H1 (cell line): ENCODE results near the gene LRRC32. TPM values are rescaled to one million over a fixed set of nuclear protein-coding genes. Genes with fewer than 3 reads are reported as not detected.

Experiments used
- CTCF ChIA-PET: fragments of 300-600 bp; sonication (Branson Sonifier 250); formaldehyde crosslinking; loops from one replicate; lab custom pipeline; 2021; ENCODE audit not compliant: partially characterized antibody; lab: Charles Lee
- POLR2A ChIA-PET: fragments of 300-600 bp; sonication (Branson Sonifier 250); formaldehyde crosslinking; loops from one replicate; lab custom pipeline; 2021; ENCODE audit warnings: inconsistent platforms; ENCODE audit not compliant: partially characterized antibody; lab: Charles Lee
- DNase-seq, 2 experiments: peaks; one replicate each; pipeline versions ENCODE4 v3.0.0 to v3.0.0-alpha.2; 2010 to 2022; ENCODE audit warnings: low spot score in 2 of 2, low read depth in 1 of 2, mixed read lengths in 1 of 2
- FAIRE-seq: peaks from 2 replicates; lab custom pipeline; 2011; peaks lifted over from hg19 to GRCh38; lab: Jason Lieb, UNC
- H2AFZ ChIP-seq: 2 replicates; pipeline ENCODE4 v1.8.1; 2012; ENCODE audit warnings: low read length, inconsistent platforms
- H2AK5ac ChIP-seq: 2 replicates; pipeline ENCODE4 v1.6.1; 2013; ENCODE audit warnings: low read depth, low read length
- H2BK120ac ChIP-seq: replicated peaks from 2 replicates; pipeline ENCODE3; 2013; ENCODE audit warnings: low read depth, low read length, inconsistent platforms
- H2BK12ac ChIP-seq: 2 replicates; pipeline ENCODE4 v1.6.1; 2013; ENCODE audit warnings: low read depth, low read length
- H2BK15ac ChIP-seq: 2 replicates; pipeline ENCODE4 v1.6.1; 2013; ENCODE audit warnings: low read length
- H2BK20ac ChIP-seq: 2 replicates; pipeline ENCODE4 v1.6.1; 2013; ENCODE audit warnings: low read length
- H2BK5ac ChIP-seq: 2 replicates; pipeline ENCODE4 v1.6.1; 2013; ENCODE audit warnings: low read depth, low read length
- H3K14ac ChIP-seq: 2 replicates; pipeline ENCODE4 v1.6.1; 2013; ENCODE audit warnings: inconsistent platforms; ENCODE audit not compliant: insufficient read length
- H3K18ac ChIP-seq: 2 replicates; pipeline ENCODE4 v1.6.1; 2013; ENCODE audit warnings: low read length; ENCODE audit errors: extremely low read depth
- H3K23ac ChIP-seq: 2 replicates; pipeline ENCODE4 v1.6.1; 2013; ENCODE audit warnings: inconsistent platforms; ENCODE audit not compliant: insufficient read length
- H3K23me2 ChIP-seq: 2 replicates; pipeline ENCODE4 v1.6.1; 2013; ENCODE audit warnings: low read depth, low read length
- H3K27ac ChIP-seq: 2 replicates; pipeline ENCODE4 v1.6.1; 2011; ENCODE audit warnings: low read depth, low read length, inconsistent platforms
- H3K27me3 ChIP-seq, 4 experiments: replicated peaks in 1 of 4; 1 replicate in 1 of 4; 2 replicates in 3 of 4; pipeline versions ENCODE4 v1.6.1 to v1.8.1; 2011 to 2013; ENCODE audit warnings: low read length in 3 of 4, mild to moderate bottlenecking in 3 of 4, inconsistent platforms in 2 of 4, mixed read lengths in 2 of 4, moderate library complexity in 1 of 4; ENCODE audit not compliant: control insufficient read depth in 3 of 4, insufficient read depth in 3 of 4; ENCODE audit errors: extremely low read depth in 1 of 4
- H3K36me3 ChIP-seq, 4 experiments: 2 replicates each; pipeline versions ENCODE4 v1.6.1 to v1.8.1; 2011 to 2013; ENCODE audit warnings: mild to moderate bottlenecking in 4 of 4, low read length in 3 of 4, moderate library complexity in 2 of 4, control low read depth in 1 of 4, inconsistent platforms in 1 of 4; ENCODE audit not compliant: insufficient read depth in 4 of 4, control insufficient read depth in 2 of 4
- H3K4ac ChIP-seq: replicated peaks from 2 replicates; pipeline ENCODE3; 2013; ENCODE audit warnings: low read length, low read depth, mixed read lengths, inconsistent platforms; ENCODE audit not compliant: insufficient read length
- H3K4me1 ChIP-seq, 4 experiments: replicated peaks in 1 of 4; 1 replicate in 1 of 4; 2 replicates in 3 of 4; pipeline versions ENCODE4 v1.6.1 to v1.8.1; 2011 to 2013; ENCODE audit warnings: low read length in 3 of 4, inconsistent platforms in 2 of 4, mixed read lengths in 1 of 4; ENCODE audit not compliant: insufficient read depth in 4 of 4, control insufficient read depth in 3 of 4
- H3K4me2 ChIP-seq, 2 experiments: 2 replicates each; pipeline versions ENCODE4 v1.6.1 to v1.8.1; 2011 to 2013; ENCODE audit warnings: low read depth in 2 of 2, low read length in 2 of 2, control low read depth in 1 of 2, inconsistent platforms in 1 of 2, mild to moderate bottlenecking in 1 of 2; ENCODE audit not compliant: insufficient read depth in 1 of 2
- H3K4me3 ChIP-seq, 4 experiments: fragments of 200-600, 300-600 bp in 1 of 4; sonication (generic), shearing (Covaris generic), sonication (Bioruptor Twin) in 1 of 4; 2 replicates each; pipeline versions ENCODE4 v1.5.1 to v1.8.1; 2011 to 2016; ENCODE audit warnings: low read length in 4 of 4, low read depth in 3 of 4, control low read depth in 2 of 4, inconsistent platforms in 2 of 4, mild to moderate bottlenecking in 2 of 4, mixed read lengths in 1 of 4, moderate library complexity in 1 of 4; ENCODE audit not compliant: insufficient read depth in 2 of 4; ENCODE audit errors: extremely low read depth in 1 of 4
- H3K56ac ChIP-seq: replicated peaks from 2 replicates; pipeline ENCODE3; 2013; ENCODE audit warnings: low read depth, mild to moderate bottlenecking, mixed read lengths, low read length, inconsistent platforms; ENCODE audit not compliant: insufficient read length
- H3K79me1 ChIP-seq: 2 replicates; pipeline ENCODE4 v1.6.1; 2013; ENCODE audit warnings: low read depth, low read length, control low read depth
- H3K79me2 ChIP-seq, 2 experiments: 2 replicates each; pipeline versions ENCODE4 v1.6.1 to v1.8.1; 2012 to 2013; ENCODE audit warnings: low read length in 2 of 2, mild to moderate bottlenecking in 2 of 2, inconsistent platforms in 1 of 2; ENCODE audit not compliant: insufficient read depth in 2 of 2, control insufficient read depth in 1 of 2
- H3K9ac ChIP-seq, 4 experiments: replicated peaks in 1 of 4; 1 replicate in 1 of 4; 2 replicates in 3 of 4; pipeline versions ENCODE4 v1.6.1 to v1.8.1; 2011 to 2013; ENCODE audit warnings: low read depth in 3 of 4, low read length in 3 of 4, control low read depth in 2 of 4, mild to moderate bottlenecking in 2 of 4, moderate library complexity in 2 of 4, inconsistent platforms in 1 of 4; ENCODE audit errors: extremely low read depth in 1 of 4
- H3K9me3 ChIP-seq, 2 experiments: 2 replicates each; pipeline versions ENCODE4 v1.6.1 to v1.8.1; 2012 to 2013; ENCODE audit warnings: mild to moderate bottlenecking in 2 of 2, moderate library complexity in 2 of 2, control low read depth in 1 of 2, inconsistent platforms in 1 of 2, low read depth in 1 of 2, low read length in 1 of 2, mixed read lengths in 1 of 2; ENCODE audit not compliant: insufficient read depth in 2 of 2
- H4K20me1 ChIP-seq, 2 experiments: replicated peaks in 1 of 2; 2 replicates each; pipeline versions ENCODE3 to v1.8.1; 2011 to 2013; ENCODE audit warnings: inconsistent platforms in 2 of 2, low read length in 2 of 2, mild to moderate bottlenecking in 1 of 2; ENCODE audit not compliant: insufficient read depth in 2 of 2, control insufficient read depth in 1 of 2
- H4K5ac ChIP-seq: 2 replicates; pipeline ENCODE4 v1.6.1; 2013; ENCODE audit warnings: low read length, low read depth, mixed read lengths, inconsistent platforms; ENCODE audit not compliant: insufficient read length
- H4K8ac ChIP-seq: 2 replicates; pipeline ENCODE4 v1.8.0; 2013; ENCODE audit warnings: mild to moderate bottlenecking, moderate library complexity, low read length, inconsistent platforms; ENCODE audit not compliant: insufficient read depth; ENCODE audit errors: extremely low read depth
- H4K91ac ChIP-seq: replicated peaks from 2 replicates; pipeline ENCODE3; 2013; ENCODE audit warnings: low read length, mixed read lengths, inconsistent platforms; ENCODE audit not compliant: insufficient read length
- KDM1A ChIP-seq: fragments of 200-600, 300-600 bp; sonication (generic); IDR thresholded peaks from 2 replicates; pipeline ENCODE4 v1.7.1; 2016; ENCODE audit warnings: mild to moderate bottlenecking, low read length, borderline replicate concordance
- PHF8 ChIP-seq: fragments of 200-600 bp; sonication (generic); conservative IDR thresholded peaks from 2 replicates; pipeline ENCODE4 v1.7.1; 2012; ENCODE audit warnings: low read depth, mild to moderate bottlenecking, inconsistent platforms, low read length, moderate library complexity
- TAF7 ChIP-seq: optimal IDR thresholded peaks from 2 replicates; pipeline ENCODE3; 2011; ENCODE audit warnings: low read depth, mild to moderate bottlenecking, inconsistent platforms, low read length, moderate library complexity, borderline replicate concordance
- WGBS, 2 experiments: shearing (Covaris generic) in 1 of 2; methylation state at CpG; one replicate each; pipeline versions ENCODE4 v1.1.6 to v1.1.7; 2013 to 2015; ENCODE audit warnings: low lambda C conversion rate in 2 of 2, mixed read lengths in 2 of 2, inconsistent platforms in 1 of 2, low coverage in 1 of 2, missing lambda C conversion rate in 1 of 2; ENCODE audit not compliant: insufficient replicate concordance in 2 of 2, insufficient coverage in 1 of 2, insufficient read length in 1 of 2; ENCODE audit errors: extremely low coverage in 1 of 2, missing lambda C conversion rate in 1 of 2; 5-methylcytosine and 5-hydroxymethylcytosine counted together
- polyA plus RNA-seq, 7 experiments: library from polyadenylated mRNA; depleted of rRNA in 3 of 7; stranded (reverse) in 5 of 7; unstranded in 2 of 7; fragments of >200 nt in 5 of 7; fragments of 200-250 nt in 2 of 7; gene quantifications; 1 replicate in 5 of 7; 2 replicates in 1 of 7; 4 replicates in 1 of 7; pipeline versions ENCODE4 v1.2.1 to v1.2.3, GENCODE V29; 2011 to 2013; ENCODE audit warnings: missing spikeins in 2 of 7, mixed read lengths in 2 of 7
- total RNA-seq: library from RNA; stranded (reverse); fragmentation: NEBNext Ultra II Directional; extraction: Animal tissue kit (Norgen Biotek cat#: 25700); gene quantifications from 2 replicates; pipeline ENCODE4 v1.2.1, GENCODE V29; 2021

Gene LRRC32
- total and polyA plus RNA-seq, 2 of the 8 experiments (the other 6 are each of a cell fraction or from before 2014, with no cell fraction given), result 0.99 to 1.9 TPM

- H3K14ac ChIP-seq, result no peak overlapping the region
- H4K8ac ChIP-seq, result no peak overlapping the region
- no peak overlapping the region for H4K5ac ChIP-seq
- DNase-seq (no peak), FAIRE-seq (no peak)
- no peak overlapping the region for H3K18ac ChIP-seq
- H3K36me3 ChIP-seq, result no peaks in the 10 kb centered on the region
- H3K79me1 ChIP-seq, result no peaks in the 10 kb centered on the region
- no peak for TF ChIP-seq PHF8
- peak; percentile 69; the same call in 1 of the 2 replicates for TF ChIP-seq KDM1A
- no peak for TF ChIP-seq TAF7
- no peaks in the 10 kb centered on the region for H3K27me3 ChIP-seq
- no peak overlapping the region for H3K56ac ChIP-seq
- no peak overlapping the region for H3K4me2 ChIP-seq
- H2BK20ac ChIP-seq, result no peak overlapping the region
- H3K27ac ChIP-seq, result no peak overlapping the region
- H3K4ac ChIP-seq, result no peak overlapping the region
- peaks cover 0 to 9% (median 1%) of the 10 kb centered on the region in 4 experiments; a peak in 4 of 7 replicates for H3K4me1 ChIP-seq
- WGBS, 2 experiments, result 91% methylated on average over 13 of the region's 13 CpGs; no CpG with 5 or more reads in 1 of the 2 experiments
- H3K4me3 ChIP-seq, result no peak overlapping the region
- ChIA-PET CTCF (interaction anchor here (0.8 to 3.8 kb wide), 7 partner anchors 9 to 103 kb away, joined by 3 to 16 read pairs (median 4); no protein-coding TSS in a partner anchor), POLR2A (no interaction called here)
- H4K91ac ChIP-seq, result no peak overlapping the region
- H2BK12ac ChIP-seq, result no peak overlapping the region
- H3K23ac ChIP-seq, result no peak overlapping the region
- no peak overlapping the region for H2AFZ ChIP-seq
- no peak overlapping the region for H3K9ac ChIP-seq
- no peaks in the 10 kb centered on the region for H3K23me2 ChIP-seq
- no peak overlapping the region for H2BK120ac ChIP-seq
- no peak overlapping the region for H2BK15ac ChIP-seq
- H4K20me1 ChIP-seq, result no peaks in the 10 kb centered on the region
- no peak overlapping the region for H2BK5ac ChIP-seq
- no peak overlapping the region for H2AK5ac ChIP-seq
- no peaks in the 10 kb centered on the region for H3K9me3 ChIP-seq
- H3K79me2 ChIP-seq, result no peaks in the 10 kb centered on the region
These were observed 7.7 kb downstream of the LRRC32 start for GRCh38 chr11:76662656-76663485.
